Kidney glomerular epithelial cell (primary cell): ENCODE measurements around the gene GZMH.
"Not testable (repeated sequence)": the region's sequence is repeated elsewhere in the genome, so short reads cannot be mapped to it uniquely, and the experiment has no call there.

Experiments used
- DNase-seq: peaks from one replicate; lab custom pipeline; 2025; lab: John Stamatoyannopoulos, UW

Gene GZMH

DNA sequence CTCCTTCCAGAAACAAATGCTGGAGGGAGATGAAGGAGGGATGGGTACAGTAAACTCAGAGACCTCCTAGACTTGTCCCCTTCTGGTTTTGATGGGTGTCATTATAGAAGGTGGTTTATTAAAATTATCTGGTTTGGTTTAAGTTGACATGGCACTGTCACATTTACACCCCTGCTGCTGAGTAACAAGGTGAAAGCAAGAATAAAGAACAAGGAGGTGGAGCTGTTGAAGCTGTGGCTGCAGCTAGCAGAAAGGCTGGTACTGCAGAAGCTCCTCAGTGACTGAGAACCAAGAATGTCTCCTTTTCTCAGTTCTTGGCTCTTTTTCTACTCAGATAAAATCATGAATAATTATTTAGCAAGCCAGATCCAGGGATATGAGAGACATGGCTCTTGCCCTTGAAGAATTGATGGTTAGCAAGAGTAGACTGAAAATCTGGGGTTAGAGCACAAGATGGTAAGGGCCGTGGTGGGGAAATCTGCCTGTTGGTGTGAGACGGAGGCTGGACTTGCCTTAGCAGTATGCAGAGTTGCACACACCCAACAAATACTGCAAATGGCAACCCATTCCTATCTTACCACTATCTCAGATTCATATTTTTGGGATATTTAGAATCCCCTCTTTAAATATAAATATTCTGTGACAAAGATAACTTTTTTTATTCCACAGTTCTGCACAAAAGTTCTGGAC, at the start of gene GZMH:
GZMH (minus strand) TSS at position 31 of the 690 bp plus-strand sequence. CDS start 72 bp downstream, outside the sequence.
- DNase-seq = no peak

DNA sequence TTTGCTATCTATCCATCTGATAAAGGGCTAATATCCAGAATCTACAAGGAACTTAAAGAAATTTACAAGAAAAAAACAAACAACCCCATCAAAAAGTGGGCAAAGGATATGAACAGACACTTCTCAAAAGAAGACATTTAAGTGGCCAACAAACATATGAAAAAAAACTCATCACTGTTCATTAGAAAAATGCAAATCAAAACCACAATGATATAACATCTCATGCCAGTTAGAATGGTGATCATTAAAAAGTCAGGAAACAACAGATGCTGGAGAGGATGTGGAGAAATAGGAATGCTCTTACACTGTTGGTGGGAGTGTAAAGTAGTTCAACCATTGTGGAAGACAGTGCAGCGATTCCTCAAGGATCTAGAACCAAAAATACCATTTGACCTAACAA, 38.9 kb upstream of the GZMH start:
- DNase-seq = not testable (repeated sequence)

DNA sequence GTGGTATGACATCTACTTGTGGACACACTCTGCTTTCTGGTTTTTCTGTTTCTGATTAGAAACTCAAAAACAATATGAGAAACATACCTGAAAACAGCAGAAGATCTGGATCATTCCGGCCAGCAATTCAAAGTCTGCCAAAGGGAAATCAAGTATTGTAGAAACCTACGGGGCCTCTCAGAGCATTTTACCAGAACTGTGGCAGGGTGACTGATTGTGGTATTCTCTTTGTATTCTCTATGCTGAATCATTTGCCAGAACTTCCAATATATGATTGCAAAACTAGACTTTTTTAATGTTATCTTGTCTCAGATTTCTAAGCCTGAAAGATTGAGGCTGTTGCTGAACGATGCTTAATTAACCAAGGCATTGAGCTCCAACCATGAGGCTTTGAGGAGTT, 30.4 kb upstream of the GZMH start:
- DNase-seq = no peak

- DNase-seq = no peak
These were observed 29.8 kb upstream of the GZMH start for GRCh38 chr14:24639270-24639669.

- no peak for DNase-seq
These were observed 24.7 kb upstream of the GZMH start, which contains the start of gene GZMB for GRCh38 chr14:24634158-24634557. GZMB (minus strand) TSS chr14:24634190; CDS start chr14:24634160, 30 bp downstream.

DNA sequence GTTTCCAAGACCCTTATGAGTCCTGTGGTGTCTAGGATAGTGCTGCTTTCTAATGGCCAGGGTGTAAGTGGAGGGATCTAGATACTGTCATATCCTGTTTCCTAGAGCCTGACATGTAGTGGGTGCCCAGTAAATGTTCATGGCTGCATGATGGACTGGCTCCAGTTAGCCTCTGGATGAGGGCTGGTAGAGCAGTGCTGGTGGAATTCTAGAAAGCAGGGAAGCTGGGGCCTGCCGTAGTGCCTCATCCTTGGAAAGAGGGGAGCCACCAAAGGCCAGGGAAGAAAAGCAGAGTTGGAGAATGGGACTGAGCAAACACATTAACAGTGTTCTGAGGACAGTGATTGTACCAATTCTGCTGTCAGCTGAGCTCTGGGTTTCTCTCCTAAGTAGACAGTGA, 23.9 kb upstream of the GZMH start:
- DNase-seq = no peak

- no peak for DNase-seq
These were observed 23.3 kb upstream of the GZMH start for GRCh38 chr14:24632761-24633160.

GRCh38 chr14:24632336-24632735, 22.9 kb upstream of the GZMH start:
- no peak for DNase-seq

DNA sequence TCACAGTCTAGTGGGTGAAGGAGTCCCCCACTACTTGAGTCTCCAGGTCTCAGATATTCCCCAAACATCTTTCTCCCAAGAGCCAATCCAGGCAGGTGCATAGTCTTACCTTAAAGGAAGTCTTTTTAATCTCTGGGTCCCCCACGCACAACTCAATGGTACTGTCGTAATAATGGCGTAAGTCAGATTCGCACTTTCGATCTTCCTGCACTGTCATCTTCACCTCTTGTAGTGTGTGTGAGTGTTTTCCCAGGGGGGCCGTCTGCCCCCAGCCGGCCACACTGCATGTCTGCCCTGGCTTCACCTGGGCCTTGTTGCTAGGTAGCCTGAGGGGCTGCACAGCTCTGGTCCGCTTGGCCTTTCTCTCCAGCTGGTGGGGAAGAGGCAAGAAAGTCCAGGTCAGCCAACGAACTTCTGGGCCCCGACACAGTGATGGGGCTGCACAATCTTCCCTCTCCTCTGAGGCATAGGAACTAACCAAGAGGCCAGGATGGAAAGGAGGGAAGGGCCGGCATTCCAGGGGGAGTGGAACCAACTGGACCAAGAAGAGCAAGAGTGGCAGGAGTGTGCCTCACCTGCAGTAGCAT, 22.4 kb upstream of the GZMH start:
- no peak for DNase-seq

- no peak for DNase-seq
These were observed 21.5 kb upstream of the GZMH start for GRCh38 chr14:24630872-24631477.

DNA sequence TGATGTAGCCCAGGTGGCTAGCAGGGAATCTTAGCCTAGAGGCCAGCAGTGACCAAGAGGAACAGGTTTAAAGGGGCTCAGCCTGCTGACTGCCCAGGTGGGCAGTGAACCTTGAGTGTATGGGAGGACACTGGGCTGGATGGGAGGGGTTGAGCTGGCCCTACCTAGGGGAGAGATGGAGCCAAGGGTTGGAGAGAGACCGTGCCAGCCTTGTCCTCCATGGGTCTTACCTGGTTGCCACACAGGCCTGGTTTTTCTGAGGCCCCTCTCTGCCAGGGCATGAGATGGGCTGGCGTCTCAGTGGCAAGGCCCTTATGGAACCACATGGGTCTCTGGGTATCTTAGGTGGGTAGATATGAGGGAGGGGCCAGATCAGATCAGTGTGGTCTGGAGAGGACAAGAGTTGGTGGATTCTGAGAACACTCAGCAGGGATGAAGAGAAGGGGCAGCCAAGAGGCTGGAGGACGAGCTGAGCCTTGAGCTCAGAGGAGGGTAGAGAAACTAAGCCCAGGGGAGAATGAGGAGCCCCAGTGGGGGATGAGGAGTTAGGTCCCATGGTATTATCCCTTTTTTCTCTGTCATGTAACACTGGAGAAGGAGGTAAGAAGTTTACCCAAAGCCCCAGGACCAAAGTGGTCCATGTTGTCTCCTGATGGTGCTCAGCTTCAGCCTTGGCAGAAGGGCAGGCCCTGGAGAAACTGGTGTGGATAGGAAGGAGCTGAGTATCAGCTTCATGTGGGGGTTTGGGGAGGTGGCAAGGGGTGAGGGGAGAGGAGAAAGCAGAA, 20.8 kb upstream of the GZMH start:
- DNase-seq = no peak

DNA sequence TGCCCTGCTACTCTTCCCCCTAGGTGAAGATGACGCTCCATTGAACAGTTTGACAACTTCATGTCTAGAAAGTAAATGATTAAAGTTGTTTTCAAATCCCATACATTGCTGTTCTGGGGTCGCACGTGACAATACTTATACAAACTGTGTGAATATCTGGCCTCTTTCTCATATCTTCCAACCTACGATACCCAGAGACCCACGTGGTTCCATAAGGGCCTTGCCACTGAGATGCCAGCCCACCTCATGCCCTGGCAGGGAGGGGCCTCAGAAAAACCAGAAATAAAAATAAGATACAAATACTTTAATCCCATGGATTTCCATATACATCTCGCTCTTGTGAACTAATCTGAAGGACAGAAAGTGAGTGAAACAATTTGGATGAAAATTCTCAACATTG, 20.0 kb upstream of the GZMH start:
- DNase-seq = no peak

DNA sequence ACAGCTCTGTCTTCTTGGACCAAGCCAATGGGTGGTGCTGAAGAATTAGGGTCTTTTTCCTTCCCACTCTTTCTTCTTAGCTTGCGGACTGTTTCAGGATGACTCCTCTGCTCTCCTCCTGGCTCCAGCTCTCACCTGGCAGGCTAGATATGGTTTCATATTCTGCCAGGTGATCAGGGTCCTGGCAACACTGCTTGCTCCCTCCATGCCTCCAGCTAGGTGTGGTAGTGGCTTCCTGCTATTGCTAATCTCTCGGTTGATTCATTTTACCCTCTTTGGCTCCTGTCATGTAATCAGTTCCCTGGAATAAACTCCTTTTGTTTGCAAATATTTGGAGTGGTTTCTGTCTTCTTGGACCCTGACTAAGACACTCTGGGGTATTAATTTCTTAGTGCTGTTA, 4.3 kb upstream of the GZMH start:
- no peak for DNase-seq

- no peak for DNase-seq
These were observed 3.8 kb upstream of the GZMH start for GRCh38 chr14:24613241-24613640.

DNA sequence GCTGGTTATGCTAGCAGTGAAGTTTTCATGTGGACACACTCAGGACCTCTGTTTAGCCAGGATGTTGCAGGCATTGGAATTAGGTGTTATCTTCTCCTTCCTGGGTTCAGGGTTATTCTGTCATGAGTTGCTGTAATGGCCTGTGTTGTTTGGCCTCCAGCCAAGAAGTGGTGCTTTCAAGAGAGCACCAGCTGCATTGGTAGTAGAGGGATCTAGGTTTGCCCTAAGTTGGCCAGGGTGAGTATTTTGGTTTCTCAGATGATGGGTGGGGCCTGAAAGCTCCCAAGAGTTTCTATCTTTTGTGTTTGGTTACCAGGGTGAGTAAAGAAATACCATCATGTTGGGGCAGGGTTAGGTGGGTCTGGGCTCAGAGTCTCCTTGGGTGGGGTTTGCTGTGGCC, 2.7 kb upstream of the GZMH start:
- DNase-seq = no peak

DNA sequence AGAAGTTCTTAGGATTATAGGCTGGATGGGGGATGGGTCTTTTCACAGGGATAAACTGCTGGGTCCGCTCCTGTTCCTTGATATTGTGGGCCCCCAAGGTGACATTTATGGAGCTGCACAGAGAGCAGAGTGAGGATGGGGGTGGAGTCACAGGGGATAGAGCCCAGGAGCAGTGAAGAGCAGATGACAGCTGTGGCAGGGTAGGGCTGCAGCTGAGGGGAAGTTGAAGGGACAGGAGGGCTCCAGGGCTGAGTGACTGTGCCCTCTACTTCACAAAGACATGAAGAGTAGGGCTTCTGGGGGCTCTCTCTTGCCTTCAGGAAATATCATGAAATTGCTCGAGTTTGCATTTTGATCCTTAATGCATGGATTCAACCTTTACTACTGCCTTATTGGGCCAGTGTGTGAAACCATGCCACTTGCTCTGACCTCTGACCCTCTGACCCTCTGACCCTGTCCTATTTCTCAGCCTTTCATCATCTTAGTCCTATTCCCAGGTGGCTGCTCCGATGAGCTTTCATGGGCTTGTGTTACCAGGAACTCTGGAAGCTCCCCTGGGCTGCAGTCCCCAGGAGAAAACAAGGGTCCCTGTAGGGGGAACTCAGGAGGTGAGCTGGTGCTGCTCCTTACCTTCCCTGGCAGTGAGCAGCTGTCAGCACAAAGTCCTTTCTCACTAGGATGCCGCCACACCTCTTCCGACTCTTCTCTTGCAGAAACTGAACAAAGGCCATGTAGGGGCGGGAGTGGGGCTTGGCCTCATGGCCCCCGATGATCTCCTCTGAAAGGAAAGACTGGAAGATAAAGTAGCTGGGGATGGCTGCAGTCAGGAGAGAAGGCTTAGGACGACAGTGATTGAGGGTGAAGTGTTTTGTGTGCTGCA, 1.6 kb downstream of the GZMH start:
- DNase-seq = no peak

GRCh38 chr14:24607081-24607480, 2.4 kb downstream of the GZMH start:
- DNase-seq = no peak

DNA sequence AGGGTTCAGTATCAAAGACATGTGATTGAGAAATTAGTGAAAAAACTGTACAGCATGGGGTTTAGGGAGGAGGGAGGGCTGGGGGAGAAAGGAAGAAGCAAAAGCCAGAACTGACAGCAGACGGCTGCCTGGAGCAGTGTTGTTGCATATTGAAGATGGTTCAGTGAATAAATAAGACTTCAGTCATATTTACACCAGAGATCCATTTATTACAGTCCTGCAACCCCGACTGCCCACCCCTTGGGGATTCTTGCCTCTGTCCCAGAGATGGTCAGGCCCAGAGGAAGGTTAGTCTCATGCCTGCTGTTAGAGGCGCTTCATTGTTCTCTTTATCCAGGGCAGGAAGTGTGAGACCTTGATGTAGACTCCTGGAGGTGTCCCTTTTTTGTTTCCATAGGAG, 3.2 kb downstream of the GZMH start:
- DNase-seq = no peak

DNA sequence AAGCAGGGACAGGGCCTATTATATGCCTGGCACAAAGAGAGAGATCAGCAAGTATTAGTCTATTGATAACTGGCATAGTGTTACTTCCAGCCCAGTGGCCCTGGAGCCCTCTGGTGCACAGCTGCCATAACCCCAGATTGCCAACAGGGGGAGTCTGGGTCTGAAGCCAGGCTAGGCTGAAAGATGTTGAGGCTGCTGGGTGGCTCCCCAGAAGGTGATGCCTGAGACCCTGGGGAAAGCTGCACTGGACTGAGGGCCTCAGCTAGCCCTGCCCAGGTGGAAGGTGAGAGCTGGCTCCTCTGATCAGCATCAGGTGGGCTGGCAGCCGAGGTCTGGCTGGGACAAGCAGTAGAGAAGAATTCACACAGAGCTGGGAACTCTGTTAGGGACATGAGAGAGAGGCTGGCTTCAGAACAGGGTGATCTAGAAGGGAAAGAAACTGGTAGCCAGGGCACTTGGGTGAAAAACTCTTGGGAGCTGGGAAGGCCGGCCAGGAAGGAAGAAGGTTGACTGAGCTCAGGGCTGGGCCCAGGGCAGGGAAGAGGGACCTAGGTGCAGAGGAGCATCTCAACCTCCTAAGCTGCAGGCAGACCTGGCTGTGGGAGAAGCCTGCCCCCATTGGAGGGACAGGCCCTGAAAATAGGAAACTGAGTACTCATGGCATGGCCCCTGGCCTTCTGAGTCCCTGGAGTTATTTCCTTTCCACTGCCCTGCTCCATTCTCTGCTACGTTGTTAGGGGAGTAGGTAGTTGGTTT, 3.9 kb downstream of the GZMH start:
- no peak for DNase-seq

- no peak for DNase-seq
These were observed 12.1 kb downstream of the GZMH start for GRCh38 chr14:24597403-24597802.
